ENCODE results near the gene SPACDR. TPM values are rescaled to one million over a fixed set of nuclear protein-coding genes. Genes with fewer than 3 reads are reported as not detected.

Gene SPACDR
- total and polyA plus RNA-seq, 9 of the 15 experiments (the other 6 are each of a cell fraction or from before 2014, with no cell fraction given), result 0.07 to 0.55 (median 0.14) TPM; not detected in 1

DNA sequence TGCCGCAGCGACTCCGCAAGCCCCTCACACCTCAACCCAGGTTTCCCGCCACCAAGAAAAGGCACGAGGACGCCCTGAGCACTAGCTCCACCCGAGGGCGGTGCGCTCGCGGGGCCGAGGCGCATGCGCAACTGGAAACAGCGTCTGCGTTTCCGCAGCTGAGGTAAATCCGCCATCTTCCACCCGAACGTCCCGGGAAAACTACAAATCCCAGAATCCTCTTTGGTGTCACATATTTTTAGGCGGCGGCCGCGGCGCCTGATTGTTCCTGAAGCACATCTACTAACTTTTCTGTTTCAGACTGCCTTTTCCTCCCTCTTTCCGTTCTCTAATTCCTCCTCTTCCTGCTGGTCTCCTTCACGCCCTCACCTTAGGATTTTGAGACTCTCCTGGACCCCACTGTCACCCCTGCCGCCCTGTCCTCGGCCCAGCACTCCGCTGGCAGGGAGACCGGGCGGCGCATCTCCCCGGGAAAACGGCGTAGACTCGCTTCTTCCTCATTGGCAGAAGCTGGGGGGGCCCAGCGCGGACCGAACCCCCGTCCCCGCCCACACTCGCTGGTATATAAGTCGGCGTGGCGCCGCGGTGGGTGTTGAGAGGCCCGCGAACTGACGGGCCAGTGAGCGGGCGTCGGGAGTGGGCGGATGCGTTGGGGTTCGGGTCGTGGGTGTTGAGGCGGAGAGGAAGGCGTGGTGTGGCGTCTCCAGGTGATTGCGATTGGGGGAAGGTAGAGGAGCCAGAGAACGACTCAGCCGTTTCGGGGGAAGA lies 35.7 kb downstream of the SPACDR start, which contains the start of gene ZCWPW1 (continued):
- TF ChIP-seq, protein P1, sequence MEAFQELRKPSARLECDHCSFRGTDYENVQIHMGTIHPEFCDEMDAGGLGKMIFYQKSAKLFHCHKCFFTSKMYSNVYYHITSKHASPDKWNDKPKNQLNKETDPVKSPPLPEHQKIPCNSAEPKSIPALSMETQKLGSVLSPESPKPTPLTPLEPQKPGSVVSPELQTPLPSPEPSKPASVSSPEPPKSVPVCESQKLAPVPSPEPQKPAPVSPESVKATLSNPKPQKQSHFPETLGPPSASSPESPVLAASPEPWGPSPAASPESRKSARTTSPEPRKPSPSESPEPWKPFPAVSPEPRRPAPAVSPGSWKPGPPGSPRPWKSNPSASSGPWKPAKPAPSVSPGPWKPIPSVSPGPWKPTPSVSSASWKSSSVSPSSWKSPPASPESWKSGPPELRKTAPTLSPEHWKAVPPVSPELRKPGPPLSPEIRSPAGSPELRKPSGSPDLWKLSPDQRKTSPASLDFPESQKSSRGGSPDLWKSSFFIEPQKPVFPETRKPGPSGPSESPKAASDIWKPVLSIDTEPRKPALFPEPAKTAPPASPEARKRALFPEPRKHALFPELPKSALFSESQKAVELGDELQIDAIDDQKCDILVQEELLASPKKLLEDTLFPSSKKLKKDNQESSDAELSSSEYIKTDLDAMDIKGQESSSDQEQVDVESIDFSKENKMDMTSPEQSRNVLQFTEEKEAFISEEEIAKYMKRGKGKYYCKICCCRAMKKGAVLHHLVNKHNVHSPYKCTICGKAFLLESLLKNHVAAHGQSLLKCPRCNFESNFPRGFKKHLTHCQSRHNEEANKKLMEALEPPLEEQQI (IDR thresholded peaks at IDR 0.05), result no peak
- TF ChIP-seq NFE2L1 (tag; IDR thresholded peaks at IDR 0.05; ENCODE audit: borderline replicate concordance, low read depth) (no peak), SIN3A (IDR thresholded peaks at IDR 0.05; ENCODE audit: borderline replicate concordance in 2 of 2, control insufficient read depth in 1 of 2, low read depth in 2 of 2, low read length in 2 of 2) (peak; percentile 86 to 89), SAFB (IDR thresholded peaks at IDR 0.05; ENCODE audit: borderline replicate concordance, low read depth, low read length) (peak; percentile 73; the same call in 1 of the 2 replicates), ZC3H11A (IDR thresholded peaks at IDR 0.05; ENCODE audit: low read depth, low read length) (no peak; the same call in 1 of the 2 replicates), FOXA1 (IDR thresholded peaks at IDR 0.05; ENCODE audit: borderline replicate concordance) (no peak), PCBP1 (IDR thresholded peaks at IDR 0.05; ENCODE audit: low read depth, low read length, poor library complexity, severe bottlenecking) (peak; percentile 98), RBM25 (IDR thresholded peaks at IDR 0.05; ENCODE audit: low read depth, low read length, severe bottlenecking) (no peak), FOXA3 (CRISPR knock-in tag; conservative IDR thresholded peaks at IDR 0.05 in 1 of 2, IDR thresholded peaks at IDR 0.05 in 1 of 2) (peak in 1 of 2 experiments; percentile 92; a peak in 2 of 4 replicates), ZZZ3 (IDR thresholded peaks at IDR 0.05) (no peak), SIX5 (IDR thresholded peaks at IDR 0.05; ENCODE audit: borderline replicate concordance in 1 of 2, insufficient read depth in 1 of 2, low read depth in 1 of 2, low read length in 2 of 2) (peak; percentile 67 to 80), MEF2A (IDR thresholded peaks at IDR 0.05; ENCODE audit: control insufficient read depth, low read depth, low read length) (peak; percentile 41; the same call in 1 of the 2 replicates), SETDB1 (IDR thresholded peaks at IDR 0.05; ENCODE audit: low read length) (no peak), SIN3B (IDR thresholded peaks at IDR 0.05; ENCODE audit: low read depth) (peak; percentile 3; the same call in 1 of the 2 replicates), EP400 (IDR thresholded peaks at IDR 0.05) (peak; percentile 80), XRCC4 (IDR thresholded peaks at IDR 0.05; ENCODE audit: extremely low read depth, insufficient read depth, insufficient read length) (no peak), ZNF175 (CRISPR knock-in tag; IDR thresholded peaks at IDR 0.05; ENCODE audit: low read depth) (peak; percentile 73), FIP1L1 (IDR thresholded peaks at IDR 0.05; ENCODE audit: low read depth, low read length, poor library complexity, severe bottlenecking) (peak; percentile 95), BDP1 (IDR thresholded peaks at IDR 0.05; ENCODE audit: insufficient read depth, insufficient read length) (no peak), ARNT (IDR thresholded peaks at IDR 0.05) (peak; percentile 48 to 87), ZNF197 (CRISPR knock-in tag; IDR thresholded peaks at IDR 0.05; ENCODE audit: low read depth) (no peak), CHCHD3 (CRISPR knock-in tag; IDR thresholded peaks at IDR 0.05) (peak; percentile 95; the same call in 1 of the 2 replicates), KAT7 (CRISPR knock-in tag; IDR thresholded peaks at IDR 0.05; ENCODE audit: borderline replicate concordance) (peak; percentile 95), ZNF76 (CRISPR knock-in tag; IDR thresholded peaks at IDR 0.05; ENCODE audit: borderline replicate concordance) (peak; percentile 4; the same call in 1 of the 2 replicates), SIRT6 (IDR thresholded peaks at IDR 0.05; ENCODE audit: low read depth, low read length) (peak; percentile 89)

All from K562 (cell line).